GM12878 (cell line): ENCODE measurements around the gene CELF2. TPM values are rescaled to one million over a fixed set of nuclear protein-coding genes. Genes with fewer than 3 reads are reported as not detected.

Experiments
- ATAC-seq: fragments of 200-7000 bp; cut with Tn5 transposase; 3 replicates; pipeline ENCODE4 v1.9.1; 2020; ENCODE audit warnings: mild to moderate bottlenecking, moderate library complexity
- BruUV-seq: library from RNA; stranded (reverse); fragments of 400-500 nt; replicated peaks from 2 replicates; lab custom pipeline; 2021; lab: Mats Ljungman, UMichigan
- CTCF ChIA-PET: fragments of 300-600 bp; sonication (Branson Sonifier 250); formaldehyde crosslinking; extraction: SDS; loops from one replicate; lab custom pipeline; 2021; ENCODE audit warnings: inconsistent platforms; lab: Yijun Ruan, JAX
- POLR2A ChIA-PET: fragments of 350-600 bp; formaldehyde crosslinking; extraction: SDS; loops from one replicate; lab custom pipeline; 2021; ENCODE audit warnings: inconsistent platforms; lab: Charles Lee
- RAD21 ChIA-PET: fragments of 300-600 bp; sonication (Branson Sonifier 250); formaldehyde crosslinking; loops from one replicate; lab custom pipeline; 2023; ENCODE audit warnings: antibody characterized with exemption; ENCODE audit not compliant: unreplicated experiment; lab: Charles Lee
- SMC1A ChIA-PET: fragments of 300-600 bp; sonication (Branson Sonifier 250); formaldehyde crosslinking; loops from one replicate; lab custom pipeline; 2023; ENCODE audit not compliant: unreplicated experiment, uncharacterized antibody; lab: Charles Lee
- DNase-seq: peaks from one replicate; pipeline ENCODE4 v3.0.0-alpha.2; 2011; ENCODE audit warnings: low read depth, low spot score
- FAIRE-seq: peaks from 3 replicates; lab custom pipeline; 2011; peaks lifted over from hg19 to GRCh38; lab: Jason Lieb, UNC
- H2AFZ ChIP-seq: 2 replicates; pipeline ENCODE4 v1.6.0; 2011; ENCODE audit warnings: low read depth, low read length, control low read depth; ENCODE audit not compliant: control insufficient read depth
- H3K27ac ChIP-seq: 2 replicates; pipeline ENCODE4 v1.5.1; 2011; ENCODE audit warnings: control low read depth; ENCODE audit not compliant: control insufficient read depth, insufficient read depth
- H3K27me3 ChIP-seq, 2 experiments: replicated peaks in 1 of 2; 2 replicates each; pipeline versions ENCODE4 v1.6.0 to v1.6.1; 2011; ENCODE audit warnings: low read length in 1 of 2; ENCODE audit not compliant: control insufficient read depth in 2 of 2, insufficient read depth in 2 of 2
- H3K36me3 ChIP-seq, 2 experiments: 2 replicates each; pipeline ENCODE4 v1.5.1; 2011; ENCODE audit warnings: low read length in 1 of 2; ENCODE audit not compliant: control insufficient read depth in 2 of 2, insufficient read depth in 2 of 2
- H3K4me1 ChIP-seq: 2 replicates; pipeline ENCODE4 v1.6.1; 2011; ENCODE audit warnings: mild to moderate bottlenecking, low read length, moderate library complexity, mixed read lengths; ENCODE audit not compliant: control insufficient read depth, insufficient read depth
- H3K4me2 ChIP-seq: 2 replicates; pipeline ENCODE4 v1.6.0; 2011; ENCODE audit warnings: control low read depth; ENCODE audit not compliant: control insufficient read depth, insufficient read depth
- H3K4me3 ChIP-seq: fragments of 200-600 bp; sonication (generic); 2 replicates; pipeline ENCODE4 v1.5.1; 2016
- H3K79me2 ChIP-seq: 2 replicates; pipeline ENCODE4 v1.6.0; 2011; ENCODE audit warnings: low read length; ENCODE audit not compliant: control insufficient read depth, insufficient read depth
- H3K9ac ChIP-seq: 2 replicates; pipeline ENCODE4 v1.8.0; 2011; ENCODE audit warnings: low read length, control low read depth, mixed read lengths; ENCODE audit not compliant: control insufficient read depth, insufficient read depth
- H3K9me3 ChIP-seq: replicated peaks from 3 replicates; pipeline ENCODE4 v1.5.1; 2011; ENCODE audit warnings: mild to moderate bottlenecking, low read length; ENCODE audit not compliant: control insufficient read depth, insufficient read depth
- H4K20me1 ChIP-seq: 2 replicates; pipeline ENCODE4 v1.6.0; 2011; ENCODE audit not compliant: control insufficient read depth, insufficient read depth
- ATF7 ChIP-seq: fragments of 450-650 bp; IDR thresholded peaks from 2 replicates; pipeline ENCODE4 v1.6.1; 2016; ENCODE audit warnings: low read depth, mild to moderate bottlenecking
- DPF2 ChIP-seq: fragments of 450-650 bp; IDR thresholded peaks from 2 replicates; pipeline ENCODE4 v1.6.1; 2017; ENCODE audit warnings: mild to moderate bottlenecking
- JUND ChIP-seq: IDR thresholded peaks from 2 replicates; pipeline ENCODE4 v1.6.1; 2012; ENCODE audit warnings: low read depth, mild to moderate bottlenecking, low read length, improper control_type of control experiment, moderate library complexity
- NKRF ChIP-seq: fragments of 450-650 bp; conservative IDR thresholded peaks from 2 replicates; pipeline ENCODE4 v1.6.1; 2017; ENCODE audit warnings: mild to moderate bottlenecking, moderate library complexity
- POU2F2 ChIP-seq: IDR thresholded peaks from 3 replicates; pipeline ENCODE4 v1.6.1; 2011; ENCODE audit warnings: low read depth, mild to moderate bottlenecking, low read length, borderline replicate concordance
- PRDM15 ChIP-seq: fragments of 450-650 bp; formaldehyde crosslinking; IDR thresholded peaks from 2 replicates; pipeline ENCODE4 v1.4.0; 2020; ENCODE audit warnings: mild to moderate bottlenecking, moderate library complexity
- SMAD1 ChIP-seq: fragments of 450-650 bp; IDR thresholded peaks from 2 replicates; pipeline ENCODE4 v1.6.1; 2018; ENCODE audit warnings: mild to moderate bottlenecking, low read depth; ENCODE audit not compliant: partially characterized antibody
- SMC3 ChIP-seq: IDR thresholded peaks from 2 replicates; pipeline ENCODE4 v1.6.1; 2011; ENCODE audit warnings: low read length, improper control_type of control experiment, borderline replicate concordance
- TAF1 ChIP-seq: IDR thresholded peaks from 2 replicates; pipeline ENCODE4 v1.6.1; 2011; ENCODE audit warnings: mild to moderate bottlenecking, low read depth, low read length, borderline replicate concordance
- YBX1 ChIP-seq: fragments of 450-650 bp; IDR thresholded peaks from 2 replicates; pipeline ENCODE4 v1.6.1; 2016; ENCODE audit warnings: antibody characterized with exemption
- ZBTB4 ChIP-seq: fragments of 450-650 bp; formaldehyde crosslinking; IDR thresholded peaks from 2 replicates; pipeline ENCODE4 v1.4.0; 2022; ENCODE audit warnings: mild to moderate bottlenecking, moderate library complexity
- WGBS: methylation state at CpG from one replicate; pipeline ENCODE4 v1.1.6; 2016; ENCODE audit warnings: low lambda C conversion rate; ENCODE audit not compliant: insufficient replicate concordance, insufficient coverage; ENCODE audit errors: missing lambda C conversion rate; 5-methylcytosine and 5-hydroxymethylcytosine counted together
- in situ Hi-C: fragments of 300-500 bp; cut with MboI; formaldehyde crosslinking; loops from 9 replicates; pipeline ENCODE4 v1.14.3; 2018; ENCODE audit warnings: mixed read lengths
- intact Hi-C: fragments of 100-400 bp; cut with micrococcal nuclease; formaldehyde crosslinking; loops from one replicate; pipeline ENCODE4 v1.14.2; 2022; ENCODE audit not compliant: unreplicated experiment
- polyA plus RNA-seq, 11 experiments: library from polyadenylated mRNA; depleted of rRNA in 4 of 11; unstranded in 6 of 11; stranded (reverse) in 5 of 11; fragments of >200 nt; fragmentation: Nextera tagmentation in 4 of 11; fragmentation: Illumina TruSeq in 1 of 11; extraction: Ambion mirVana in 4 of 11; extraction: Trizol in 1 of 11; gene quantifications; 1 replicate in 1 of 11; 2 replicates in 10 of 11; pipeline versions ENCODE4 v1.2.1 to v1.2.3, GENCODE V29; 2011 to 2016; ENCODE audit warnings: inconsistent platforms in 2 of 11, missing spikeins in 2 of 11, low read depth in 1 of 11
- total RNA-seq, 4 experiments: library from RNA; depleted of rRNA in 3 of 4; stranded (reverse); fragments of >200 nt in 3 of 4; fragmentation: Illumina TruSeq in 1 of 4; extraction: Trizol in 1 of 4; gene quantifications; 2 replicates each; pipeline versions ENCODE4 v1.2.1 to v1.2.3, GENCODE V29; 2013 to 2021

CELF2 gene
- total and polyA plus RNA-seq, 10 of the 15 experiments (the other 5 are each of a cell fraction or from before 2014, with no cell fraction given): 20.8 to 129 (median 86.3) TPM

- TF ChIP-seq JUND (no peak), ATF7 (no peak)
Observed at GRCh38 chr10:11193001-11193551, 175.4 kb downstream of the CELF2 start (continued).

GRCh38 chr10:11194859-11195586, 177.4 kb downstream of the CELF2 start:
- intact Hi-C loops: no loop called here
- BruUV-seq: no TSS peak
- POLR2A ChIA-PET: interaction anchor here (0.6 to 1.1 kb wide), 3 partner anchors 16 to 31 kb away, joined by 3 to 7 read pairs (median 3); no protein-coding TSS in a partner anchor
- Histone ChIP-seq H3K27me3 (no peaks in the 10 kb centered on the region), H3K9me3 (no peaks in the 10 kb centered on the region), H3K4me3 (no peak overlapping the region), H4K20me1 (peaks cover 11% of the 10 kb centered on the region), H3K79me2 (peaks cover 94% of the 10 kb centered on the region), H3K36me3 (peaks cover 23 to 44% of the 10 kb centered on the region in 2 experiments), H2AFZ (no peak overlapping the region), H3K27ac (peak overlapping the region; percentile 43), H3K9ac (no peak overlapping the region), H3K4me1 (peaks cover 80% of the 10 kb centered on the region), H3K4me2 (peak overlapping the region; percentile 57)
- ATAC-seq: peak; percentile 19
- in situ Hi-C loops: no loop called here
- no peak for DNase-seq
- RAD21 ChIA-PET: interaction anchor here (1.0 to 2.0 kb wide), 3 partner anchors 17 to 75 kb away, joined by 4 to 9 read pairs (median 4); no protein-coding TSS in a partner anchor
- CTCF ChIA-PET: interaction anchor here (1.2 to 2.5 kb wide), 4 partner anchors 17 to 75 kb away, joined by 3 to 7 read pairs (median 4); no protein-coding TSS in a partner anchor
- WGBS: 60% methylated on average over 8 of the region's 8 CpGs
- no peak for FAIRE-seq
- SMC1A ChIA-PET: interaction anchor here (0.6 to 2.7 kb wide), 12 partner anchors 12 to 84 kb away, joined by 3 to 17 read pairs (median 4); no protein-coding TSS in a partner anchor
- TF ChIP-seq SMC3 (no peak), NKRF (no peak), TAF1 (no peak), ZBTB4 (CRISPR knock-in tag) (no peak), DPF2 (no peak), SMAD1 (no peak), YBX1 (no peak), PRDM15 (CRISPR knock-in tag) (no peak), POU2F2 (no peak)
